ENCODE results near the gene RAD1. TPM values are rescaled to one million over a fixed set of nuclear protein-coding genes. Genes with fewer than 3 reads are reported as not detected.

Gene RAD1
- total RNA-seq, 4 donors from 2014 or later, result 22.8 to 66.9 (median 30.2) TPM

DNA sequence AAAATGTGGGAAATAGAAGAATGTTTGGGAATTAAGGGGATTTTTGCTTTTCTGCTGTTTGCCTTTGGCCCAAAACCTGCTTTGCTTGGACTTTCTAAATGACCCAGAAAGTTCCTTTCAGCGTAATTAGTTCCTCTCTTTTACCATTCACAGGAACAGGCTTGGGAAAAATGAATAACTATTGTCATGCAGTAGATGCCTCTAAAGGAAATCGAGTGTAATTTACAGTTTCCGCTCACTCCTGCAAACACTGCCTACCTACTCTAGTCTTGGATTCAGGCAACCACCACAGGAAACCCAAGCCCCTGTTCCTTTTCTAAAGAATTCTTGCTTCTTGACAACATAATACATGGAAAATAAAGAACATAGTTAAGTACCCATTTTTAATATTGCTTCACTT is 51.4 kb downstream of the RAD1 start:
- Histone ChIP-seq H3K4me3 (no peak overlapping the region), H3K27me3 (no peaks in the 10 kb centered on the region), H3K36me3 (no peaks in the 10 kb centered on the region), H3K9me3 (no peaks in the 10 kb centered on the region), H3K27ac (no peak overlapping the region), H3K4me1 (no peaks in the 10 kb centered on the region)
- WGBS, 2 donors (ENCODE audit: low coverage in 1 of 2), result 57 to 63% methylated on average over 3 of the region's 3 CpGs
- TF ChIP-seq, protein P1, sequence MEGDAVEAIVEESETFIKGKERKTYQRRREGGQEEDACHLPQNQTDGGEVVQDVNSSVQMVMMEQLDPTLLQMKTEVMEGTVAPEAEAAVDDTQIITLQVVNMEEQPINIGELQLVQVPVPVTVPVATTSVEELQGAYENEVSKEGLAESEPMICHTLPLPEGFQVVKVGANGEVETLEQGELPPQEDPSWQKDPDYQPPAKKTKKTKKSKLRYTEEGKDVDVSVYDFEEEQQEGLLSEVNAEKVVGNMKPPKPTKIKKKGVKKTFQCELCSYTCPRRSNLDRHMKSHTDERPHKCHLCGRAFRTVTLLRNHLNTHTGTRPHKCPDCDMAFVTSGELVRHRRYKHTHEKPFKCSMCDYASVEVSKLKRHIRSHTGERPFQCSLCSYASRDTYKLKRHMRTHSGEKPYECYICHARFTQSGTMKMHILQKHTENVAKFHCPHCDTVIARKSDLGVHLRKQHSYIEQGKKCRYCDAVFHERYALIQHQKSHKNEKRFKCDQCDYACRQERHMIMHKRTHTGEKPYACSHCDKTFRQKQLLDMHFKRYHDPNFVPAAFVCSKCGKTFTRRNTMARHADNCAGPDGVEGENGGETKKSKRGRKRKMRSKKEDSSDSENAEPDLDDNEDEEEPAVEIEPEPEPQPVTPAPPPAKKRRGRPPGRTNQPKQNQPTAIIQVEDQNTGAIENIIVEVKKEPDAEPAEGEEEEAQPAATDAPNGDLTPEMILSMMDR (IDR thresholded peaks at IDR 0.05), result no peak
- no peak for TF ChIP-seq POLR2A (IDR thresholded peaks at IDR 0.05)
- no peak for TF ChIP-seq POLR2AphosphoS5 (IDR thresholded peaks at IDR 0.05)
- TF ChIP-seq EP300 (IDR thresholded peaks at IDR 0.05), result no peak
- ATAC-seq, result no peak

DNA sequence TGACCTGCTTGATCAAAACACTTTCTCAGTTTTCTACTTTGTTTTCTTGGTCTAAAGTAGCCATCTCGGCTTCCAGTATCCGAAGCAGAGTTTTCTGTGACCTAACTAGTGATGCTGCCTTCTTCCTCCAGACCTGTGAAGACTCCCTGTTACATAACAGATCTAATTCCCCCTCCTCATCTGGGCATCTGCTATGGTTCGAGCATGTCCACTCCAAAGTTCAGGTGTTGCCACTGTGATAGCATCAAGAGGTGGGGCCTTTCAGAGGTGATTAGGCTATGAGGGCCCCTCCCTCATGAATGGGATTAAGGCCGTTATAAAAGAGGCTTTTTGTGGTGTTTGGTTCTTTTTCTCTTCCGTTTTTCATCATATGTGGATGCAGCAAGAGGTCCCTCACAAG is 56.1 kb downstream of the RAD1 start:
- ATAC-seq, result no peak
- H3K36me3 ChIP-seq, result no peaks in the 10 kb centered on the region
- H3K4me1 ChIP-seq, result no peaks in the 10 kb centered on the region
- H3K9me3 ChIP-seq, result no peaks in the 10 kb centered on the region
- H3K27ac ChIP-seq, result no peak overlapping the region
- H3K27me3 ChIP-seq, result no peaks in the 10 kb centered on the region
- WGBS, 2 donors (ENCODE audit: low coverage in 1 of 2), result 77 to 80% methylated on average over 3 to 4 of the region's 5 CpGs
- TF ChIP-seq EP300 (IDR thresholded peaks at IDR 0.05) (no peak), POLR2A (IDR thresholded peaks at IDR 0.05) (no peak), POLR2AphosphoS5 (IDR thresholded peaks at IDR 0.05) (no peak)
- TF ChIP-seq, protein P1 (IDR thresholded peaks at IDR 0.05), result no peak
- no peak overlapping the region for H3K4me3 ChIP-seq

DNA sequence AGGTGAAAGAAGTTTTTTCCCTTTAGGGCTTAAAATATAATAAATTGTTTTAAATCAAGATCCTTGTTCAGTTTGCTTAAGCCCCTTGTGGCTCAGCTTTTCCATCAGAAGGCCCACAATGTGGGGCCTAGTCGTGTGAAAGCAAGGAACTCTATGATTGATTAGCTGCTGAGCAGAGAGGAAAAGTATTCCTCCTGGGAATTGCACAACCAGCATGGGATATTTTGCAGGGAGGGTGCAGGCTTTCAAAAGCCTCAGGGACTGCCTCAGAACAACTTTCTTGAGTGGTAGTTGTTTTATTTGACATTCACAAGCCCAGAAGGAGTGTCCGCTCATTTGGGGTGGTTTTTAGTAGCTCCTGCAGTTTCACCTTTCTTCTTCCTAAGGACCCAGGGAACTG is 56.5 kb downstream of the RAD1 start:
- Histone ChIP-seq H3K9me3 (no peaks in the 10 kb centered on the region), H3K4me3 (no peak overlapping the region), H3K27ac (no peak overlapping the region), H3K36me3 (no peaks in the 10 kb centered on the region), H3K4me1 (no peaks in the 10 kb centered on the region), H3K27me3 (no peaks in the 10 kb centered on the region)
- TF ChIP-seq, protein P1 (IDR thresholded peaks at IDR 0.05), result no peak
- TF ChIP-seq EP300 (IDR thresholded peaks at IDR 0.05) (no peak), POLR2A (IDR thresholded peaks at IDR 0.05) (no peak), POLR2AphosphoS5 (IDR thresholded peaks at IDR 0.05) (no peak)
- 37 to 38% methylated on average over 1 to 2 of the region's 2 CpGs for WGBS, 2 donors (ENCODE audit: low coverage in 1 of 2)
- no peak for ATAC-seq

DNA sequence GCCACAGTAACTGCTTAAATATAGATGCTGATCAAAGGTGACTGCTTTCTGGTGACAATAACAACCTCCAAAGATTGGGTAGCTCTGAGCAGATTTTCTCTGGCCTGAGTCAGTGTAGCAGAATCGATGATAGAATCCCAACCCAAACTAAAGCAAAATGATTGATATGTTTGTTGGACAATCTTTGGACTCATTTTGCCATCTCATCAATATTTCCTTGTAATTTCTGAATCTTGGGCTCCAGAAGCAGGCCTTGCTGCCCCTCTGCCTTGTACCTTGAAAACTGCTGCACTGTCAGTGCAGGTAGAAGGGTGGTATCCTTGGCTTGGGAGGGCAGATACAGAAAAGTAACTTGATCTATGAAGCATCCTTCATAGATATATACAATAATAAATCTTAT is 57.4 kb downstream of the RAD1 start:
- no peak for ATAC-seq
- WGBS, 2 donors (ENCODE audit: low coverage in 1 of 2), result 100% methylated on average over 1 of the region's 1 CpG
- TF ChIP-seq POLR2A (IDR thresholded peaks at IDR 0.05) (no peak), POLR2AphosphoS5 (IDR thresholded peaks at IDR 0.05) (no peak), EP300 (IDR thresholded peaks at IDR 0.05) (no peak)
- TF ChIP-seq, protein P1 (IDR thresholded peaks at IDR 0.05), result no peak
- H3K36me3 ChIP-seq, result no peaks in the 10 kb centered on the region
- no peaks in the 10 kb centered on the region for H3K27me3 ChIP-seq
- no peak overlapping the region for H3K4me3 ChIP-seq
- no peaks in the 10 kb centered on the region for H3K4me1 ChIP-seq
- H3K27ac ChIP-seq, result no peak overlapping the region
- no peaks in the 10 kb centered on the region for H3K9me3 ChIP-seq

DNA sequence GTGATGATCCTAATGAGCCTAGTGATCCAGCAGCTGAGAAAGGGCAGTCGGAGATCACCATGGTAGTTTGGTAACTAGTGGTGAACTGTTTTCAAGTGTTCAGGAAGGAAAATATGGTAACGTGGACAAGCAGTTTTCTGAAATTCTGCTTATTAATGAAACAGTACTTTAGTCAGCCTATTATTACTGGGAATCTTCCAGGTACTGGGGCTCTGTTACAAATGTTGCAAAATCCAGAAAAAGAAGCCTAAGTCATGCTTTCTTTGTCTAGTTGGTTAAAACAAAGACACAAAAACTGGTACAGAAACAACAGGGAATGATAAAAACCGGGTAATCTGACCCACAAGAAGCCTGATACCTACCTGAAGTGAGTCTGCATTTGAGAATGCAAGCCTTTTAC is 58.1 kb downstream of the RAD1 start:
- H3K9me3 ChIP-seq, result no peaks in the 10 kb centered on the region
- no peak overlapping the region for H3K27ac ChIP-seq
- WGBS, 2 donors (ENCODE audit: low coverage in 1 of 2), result 75 to 79% methylated on average over 2 to 3 of the region's 3 CpGs
- H3K4me1 ChIP-seq, result no peaks in the 10 kb centered on the region
- H3K36me3 ChIP-seq, result no peaks in the 10 kb centered on the region
- ATAC-seq, result no peak
- H3K27me3 ChIP-seq, result no peaks in the 10 kb centered on the region
- no peak for TF ChIP-seq POLR2AphosphoS5 (IDR thresholded peaks at IDR 0.05)
- no peak for TF ChIP-seq POLR2A (IDR thresholded peaks at IDR 0.05)
- TF ChIP-seq EP300 (IDR thresholded peaks at IDR 0.05), result no peak
- TF ChIP-seq, protein P1 (IDR thresholded peaks at IDR 0.05), result no peak
- no peak overlapping the region for H3K4me3 ChIP-seq

Other genes starting within 250 kb of the RAD1 start
- under 1 TPM in 2 of 4 donors, not detected in 2; 0.13 to 0.73 TPM for gene TTC23L, start 76.3 kb downstream of the RAD1 start, total RNA-seq
- 10 to 100 TPM; 22.4 to 34.7 (median 28.9) TPM for gene BRIX1, start 207 bp upstream of the RAD1 start, total RNA-seq
- gene DNAJC21, start 14.1 kb upstream of the RAD1 start, total RNA-seq, result 10 to 100 TPM; 46.8 to 99.8 (median 70.3) TPM
- not detected for gene AGXT2, start 132.4 kb upstream of the RAD1 start, total RNA-seq